ENCODE data around the gene ACSM3.

ACSM3 gene

GRCh38 chr16:20734056-20734455 is 29.8 kb upstream of the ACSM3 start:
- CTCF ChIA-PET: interaction anchor here (1.2 kb wide), 1 partner anchor 120 kb away, joined by 3 read pairs; no protein-coding TSS in a partner anchor
- TF ChIP-seq CTCF (IDR thresholded peaks at IDR 0.05; ENCODE audit: control extremely low read depth, extremely low read depth, low read depth, missing control alignments): no peak
- no peak for DNase-seq (ENCODE audit: extremely low spot score)
- POLR2A ChIA-PET: no interaction called here

- no peak for TF ChIP-seq CTCF (IDR thresholded peaks at IDR 0.05; ENCODE audit: control extremely low read depth, extremely low read depth, low read depth, missing control alignments)
- ChIA-PET CTCF (no interaction called here), POLR2A (no interaction called here)
- DNase-seq (ENCODE audit: extremely low spot score): no peak
These were observed 29.0 kb upstream of the ACSM3 start for GRCh38 chr16:20734782-20735181.

GRCh38 chr16:20735490-20735889 is 28.3 kb upstream of the ACSM3 start:
- no peak for DNase-seq (ENCODE audit: extremely low spot score)
- POLR2A ChIA-PET: interaction anchor here (0.6 kb wide), 1 partner anchor 161 kb away, joined by 8 read pairs; no protein-coding TSS in a partner anchor
- no peak for TF ChIP-seq CTCF (IDR thresholded peaks at IDR 0.05; ENCODE audit: control extremely low read depth, extremely low read depth, low read depth, missing control alignments)
- CTCF ChIA-PET: no interaction called here

- peak; percentile 30 for TF ChIP-seq CTCF (IDR thresholded peaks at IDR 0.05; ENCODE audit: control extremely low read depth, extremely low read depth, low read depth, missing control alignments)
- CTCF ChIA-PET: interaction anchor here (1.1 to 1.6 kb wide), 4 partner anchors 7 to 64 kb away, joined by 3 to 11 read pairs (median 4); no protein-coding TSS in a partner anchor
- POLR2A ChIA-PET: no interaction called here
- peak; percentile 11 for DNase-seq (ENCODE audit: extremely low spot score)
These were observed 23.6 kb upstream of the ACSM3 start for GRCh38 chr16:20740007-20740883.

GRCh38 chr16:20740901-20741521 is 22.8 kb upstream of the ACSM3 start:
- TF ChIP-seq CTCF (IDR thresholded peaks at IDR 0.05; ENCODE audit: control extremely low read depth, extremely low read depth, low read depth, missing control alignments): no peak
- CTCF ChIA-PET: interaction anchor here (1.1 to 1.6 kb wide), 4 partner anchors 8 to 65 kb away, joined by 3 to 11 read pairs (median 4); no protein-coding TSS in a partner anchor
- DNase-seq (ENCODE audit: extremely low spot score): peak; percentile 94
- POLR2A ChIA-PET: no interaction called here

- TF ChIP-seq CTCF (IDR thresholded peaks at IDR 0.05; ENCODE audit: control extremely low read depth, extremely low read depth, low read depth, missing control alignments): no peak
- ChIA-PET POLR2A (no interaction called here), CTCF (interaction anchor here (1.1 to 1.6 kb wide), 4 partner anchors 9 to 66 kb away, joined by 3 to 11 read pairs (median 4); no protein-coding TSS in a partner anchor)
- peak; percentile 98 for DNase-seq (ENCODE audit: extremely low spot score)
These were observed 22.1 kb upstream of the ACSM3 start, which contains the start of gene THUMPD1 for GRCh38 chr16:20741554-20742285. Gene THUMPD1 (minus strand): TSS chr16:20741818. CDS start chr16:20741739, 79 bp downstream.
